Hindlimb muscle (tissue), 1 donor: Measurements from ENCODE around the gene FAM120A. TPM values are rescaled to one million over a fixed set of nuclear protein-coding genes. Genes with fewer than 3 reads are reported as not detected.

Source experiments
- DNase-seq: peaks from one replicate; pipeline ENCODE4 v3.0.0-alpha.2; 2013
- polyA plus RNA-seq: library from polyadenylated mRNA; unstranded; fragments of 120-200 nt; gene quantifications from one replicate; pipeline ENCODE4 v1.2.1, GENCODE V29; 2013; ENCODE audit not compliant: insufficient read length

Gene FAM120A
- polyA plus RNA-seq, 1 donor, result 63.3 TPM

GRCh38 chr9:93597142-93597706, 145.7 kb downstream of the FAM120A start:
- no peak for DNase-seq

GRCh38 chr9:93597871-93598646, 146.6 kb downstream of the FAM120A start:
- DNase-seq, result no peak

- DNase-seq, result no peak
These were observed 147.3 kb downstream of the FAM120A start for GRCh38 chr9:93598647-93599241.

GRCh38 chr9:93599571-93600403, 148.3 kb downstream of the FAM120A start:
- DNase-seq, result no peak

- DNase-seq, result no peak
These were observed 149.0 kb downstream of the FAM120A start for GRCh38 chr9:93600504-93600903.

GRCh38 chr9:93601063-93601462, 149.6 kb downstream of the FAM120A start:
- DNase-seq, result no peak

GRCh38 chr9:93601666-93602065, 150.2 kb downstream of the FAM120A start:
- no peak for DNase-seq

- DNase-seq, result no peak
These were observed 151.5 kb downstream of the FAM120A start for GRCh38 chr9:93603011-93603410.

- no peak for DNase-seq
These were observed 152.4 kb downstream of the FAM120A start for GRCh38 chr9:93603906-93604326.

- no peak for DNase-seq
These were observed 154.7 kb downstream of the FAM120A start for GRCh38 chr9:93606187-93606586.

- no peak for DNase-seq
These were observed 158.7 kb downstream of the FAM120A start for GRCh38 chr9:93610206-93610605.

- no peak for DNase-seq
These were observed 160.7 kb downstream of the FAM120A start for GRCh38 chr9:93612052-93612795.

GRCh38 chr9:93612796-93613154, 161.3 kb downstream of the FAM120A start:
- no peak for DNase-seq

GRCh38 chr9:93613174-93613573, 161.7 kb downstream of the FAM120A start:
- no peak for DNase-seq

- DNase-seq, result no peak
These were observed 162.3 kb downstream of the FAM120A start for GRCh38 chr9:93613791-93614190.

GRCh38 chr9:93614830-93615468, 163.5 kb downstream of the FAM120A start:
- no peak for DNase-seq

Other genes with a start within 250 kb of the FAM120A start
- gene FAM120AOS, start 1.9 kb downstream of the FAM120A start, polyA plus RNA-seq, result 42.2 TPM
- gene PHF2, start 124.9 kb downstream of the FAM120A start, polyA plus RNA-seq, result 40.8 TPM